RWPE2 (cell line): Measurements from ENCODE around the gene OSBPL7.

Source experiments
- ATAC-seq: fragments of 200-7000 bp; cut with Tn5 transposase; 3 replicates; pipeline ENCODE4 v1.9.1; 2021; ENCODE audit warnings: low read depth
- DNase-seq: peaks from one replicate; pipeline ENCODE4 v3.0.0-alpha.2; 2020; ENCODE audit warnings: low spot score
- H3K27ac ChIP-seq: fragments of 450-650 bp; 2 replicates; pipeline ENCODE4 v1.5.1; 2017; ENCODE audit warnings: mild to moderate bottlenecking; ENCODE audit not compliant: poor library complexity, severe bottlenecking
- H3K27me3 ChIP-seq: fragments of 250-450 bp; sonication (Bioruptor Pico); 2 replicates; pipeline ENCODE4 v1.5.1; 2021; ENCODE audit warnings: mild to moderate bottlenecking, moderate library complexity; ENCODE audit not compliant: insufficient read depth, poor library complexity, severe bottlenecking
- H3K36me3 ChIP-seq: fragments of 250-450 bp; sonication (Bioruptor Pico); 2 replicates; pipeline ENCODE4 v1.5.1; 2020; ENCODE audit warnings: low read depth, mild to moderate bottlenecking, moderate library complexity
- H3K4me1 ChIP-seq: fragments of 250-450 bp; sonication (Bioruptor Pico); 2 replicates; pipeline ENCODE4 v1.5.1; 2021; ENCODE audit warnings: mild to moderate bottlenecking, moderate library complexity; ENCODE audit not compliant: insufficient read depth, poor library complexity, severe bottlenecking
- H3K4me3 ChIP-seq: fragments of 250-450 bp; sonication (Bioruptor Pico); 2 replicates; pipeline ENCODE4 v1.5.1; 2021; ENCODE audit warnings: mild to moderate bottlenecking, moderate library complexity; ENCODE audit not compliant: severe bottlenecking
- H3K9me3 ChIP-seq: fragments of 250-450 bp; sonication (Bioruptor Pico); 2 replicates; pipeline ENCODE4 v1.5.1; 2021; ENCODE audit warnings: mild to moderate bottlenecking, moderate library complexity; ENCODE audit not compliant: severe bottlenecking
- TF ChIP-seq, protein P1 (sequence below): fragments of 450-650 bp; IDR thresholded peaks from one replicate; pipeline ENCODE4 v1.5.1; 2017; ENCODE audit warnings: mild to moderate bottlenecking, moderate library complexity; ENCODE audit not compliant: poor library complexity, severe bottlenecking

OSBPL7 gene

DNA sequence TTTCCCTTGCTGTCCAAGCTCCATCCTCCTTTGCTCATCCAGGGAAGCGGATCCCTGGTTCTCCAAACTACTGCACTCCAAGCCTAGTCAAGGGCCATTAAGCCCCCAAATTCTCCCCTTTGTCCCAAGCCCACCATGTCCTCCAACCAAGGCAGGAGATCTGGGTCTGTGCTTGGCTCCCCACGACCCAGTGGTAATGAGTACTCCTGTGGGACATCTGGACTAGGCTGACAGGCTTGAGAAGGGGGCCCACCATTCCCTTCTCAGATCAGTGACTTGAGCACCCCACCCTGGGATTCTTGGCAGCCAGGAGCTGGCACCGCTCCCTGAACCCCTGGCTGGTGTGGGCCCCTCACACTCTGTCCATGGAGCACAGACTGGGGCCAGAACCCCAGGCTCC is 17.1 kb downstream of the OSBPL7 start:
- TF ChIP-seq, protein P1, sequence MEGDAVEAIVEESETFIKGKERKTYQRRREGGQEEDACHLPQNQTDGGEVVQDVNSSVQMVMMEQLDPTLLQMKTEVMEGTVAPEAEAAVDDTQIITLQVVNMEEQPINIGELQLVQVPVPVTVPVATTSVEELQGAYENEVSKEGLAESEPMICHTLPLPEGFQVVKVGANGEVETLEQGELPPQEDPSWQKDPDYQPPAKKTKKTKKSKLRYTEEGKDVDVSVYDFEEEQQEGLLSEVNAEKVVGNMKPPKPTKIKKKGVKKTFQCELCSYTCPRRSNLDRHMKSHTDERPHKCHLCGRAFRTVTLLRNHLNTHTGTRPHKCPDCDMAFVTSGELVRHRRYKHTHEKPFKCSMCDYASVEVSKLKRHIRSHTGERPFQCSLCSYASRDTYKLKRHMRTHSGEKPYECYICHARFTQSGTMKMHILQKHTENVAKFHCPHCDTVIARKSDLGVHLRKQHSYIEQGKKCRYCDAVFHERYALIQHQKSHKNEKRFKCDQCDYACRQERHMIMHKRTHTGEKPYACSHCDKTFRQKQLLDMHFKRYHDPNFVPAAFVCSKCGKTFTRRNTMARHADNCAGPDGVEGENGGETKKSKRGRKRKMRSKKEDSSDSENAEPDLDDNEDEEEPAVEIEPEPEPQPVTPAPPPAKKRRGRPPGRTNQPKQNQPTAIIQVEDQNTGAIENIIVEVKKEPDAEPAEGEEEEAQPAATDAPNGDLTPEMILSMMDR: no peak
- Histone ChIP-seq H3K4me1 (no peaks in the 10 kb centered on the region), H3K27me3 (no peaks in the 10 kb centered on the region), H3K36me3 (peaks cover 6% of the 10 kb centered on the region; the same call in 1 of the 2 replicates), H3K9me3 (no peaks in the 10 kb centered on the region), H3K4me3 (no peak overlapping the region), H3K27ac (no peak overlapping the region)
- DNase-seq (no peak), ATAC-seq (no peak)

DNA sequence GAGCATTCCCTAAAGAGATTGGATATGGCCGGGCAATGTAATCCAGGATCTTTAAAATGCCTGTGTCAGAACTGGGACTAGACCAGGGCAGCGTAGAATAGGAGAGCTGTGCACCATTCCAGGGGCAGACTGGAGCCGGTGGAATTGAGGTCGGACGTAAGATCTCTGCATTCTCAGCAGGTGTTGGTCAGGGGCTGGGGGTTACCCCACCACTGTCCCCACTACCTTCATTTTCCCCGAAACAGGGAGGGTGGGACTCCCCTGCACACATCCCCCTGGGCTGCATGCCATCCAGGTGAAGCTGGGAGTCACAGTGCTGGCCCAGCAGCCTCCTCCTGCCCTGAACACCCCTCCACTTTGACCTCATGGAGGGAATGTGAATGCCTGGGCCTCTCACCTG is 17.8 kb downstream of the OSBPL7 start:
- no peak overlapping the region for H3K27ac ChIP-seq
- TF ChIP-seq, protein P1: no peak
- ATAC-seq (no peak), DNase-seq (no peak)
- H3K9me3 ChIP-seq: no peaks in the 10 kb centered on the region
- H3K4me1 ChIP-seq: no peaks in the 10 kb centered on the region
- no peak overlapping the region for H3K4me3 ChIP-seq
- H3K36me3 ChIP-seq: no peaks in the 10 kb centered on the region
- no peaks in the 10 kb centered on the region for H3K27me3 ChIP-seq

DNA sequence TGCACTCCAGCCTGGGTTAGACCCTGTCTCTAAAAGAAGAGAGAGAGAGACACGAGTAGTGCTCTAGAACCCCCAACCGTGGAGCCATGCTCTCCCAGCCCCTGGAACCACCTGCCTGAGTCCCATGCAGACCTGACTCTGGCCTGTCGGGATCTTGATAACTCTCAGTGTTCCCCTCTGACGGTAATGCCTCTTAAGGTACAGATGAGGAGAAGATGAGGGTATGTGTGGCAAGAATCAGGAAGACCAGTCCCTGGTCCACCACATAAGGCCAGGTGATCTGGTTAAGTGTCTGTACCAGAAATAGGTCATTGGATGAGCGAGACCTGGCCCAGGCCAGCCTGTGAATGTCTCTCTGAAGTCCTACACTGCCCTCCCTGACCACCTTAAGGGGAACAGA is 18.4 kb downstream of the OSBPL7 start:
- H3K9me3 ChIP-seq: no peaks in the 10 kb centered on the region
- H3K27me3 ChIP-seq: no peaks in the 10 kb centered on the region
- no peak overlapping the region for H3K27ac ChIP-seq
- no peak overlapping the region for H3K4me3 ChIP-seq
- no peak for DNase-seq
- TF ChIP-seq, protein P1: no peak
- no peaks in the 10 kb centered on the region for H3K36me3 ChIP-seq
- H3K4me1 ChIP-seq: no peaks in the 10 kb centered on the region
- ATAC-seq: no peak

DNA sequence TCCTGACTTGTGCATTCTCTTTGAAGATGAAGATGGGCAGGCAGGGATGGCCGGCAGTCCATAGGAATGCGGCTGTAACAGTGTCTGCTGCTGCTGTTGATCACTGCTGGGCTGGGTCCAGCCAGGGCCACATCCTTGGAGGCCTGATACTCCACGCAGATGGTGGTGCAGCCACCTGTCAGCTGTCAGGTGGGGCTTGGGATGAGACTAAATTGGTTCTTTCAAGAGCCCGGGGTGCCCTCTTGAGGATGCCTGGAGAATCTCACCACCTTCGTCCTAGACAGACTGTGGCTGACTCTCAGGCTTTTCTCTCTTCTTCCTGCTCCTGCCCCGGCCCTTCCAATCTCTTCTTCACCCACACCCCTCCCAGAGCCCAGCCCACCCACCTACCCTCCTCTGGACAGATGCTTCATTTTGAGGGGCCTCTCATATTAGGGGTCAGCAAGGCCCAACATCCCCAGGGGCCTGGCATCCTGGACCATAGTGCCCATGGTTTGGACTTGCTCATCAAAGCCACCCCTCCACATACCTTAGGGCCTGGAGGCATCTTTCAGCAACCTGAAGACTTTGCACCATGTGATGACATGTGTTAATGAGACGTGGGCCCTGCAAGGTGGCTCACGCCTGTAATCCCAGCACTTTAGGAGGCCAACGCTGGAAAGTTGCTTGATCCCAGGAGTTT is 19.1 kb downstream of the OSBPL7 start:
- Histone ChIP-seq H3K36me3 (no peaks in the 10 kb centered on the region), H3K4me3 (no peak overlapping the region), H3K4me1 (no peaks in the 10 kb centered on the region), H3K27me3 (no peaks in the 10 kb centered on the region), H3K27ac (no peak overlapping the region), H3K9me3 (no peaks in the 10 kb centered on the region)
- ATAC-seq (peak; percentile 92), DNase-seq (peak; percentile 24)
- TF ChIP-seq, protein P1: peak; percentile 80

DNA sequence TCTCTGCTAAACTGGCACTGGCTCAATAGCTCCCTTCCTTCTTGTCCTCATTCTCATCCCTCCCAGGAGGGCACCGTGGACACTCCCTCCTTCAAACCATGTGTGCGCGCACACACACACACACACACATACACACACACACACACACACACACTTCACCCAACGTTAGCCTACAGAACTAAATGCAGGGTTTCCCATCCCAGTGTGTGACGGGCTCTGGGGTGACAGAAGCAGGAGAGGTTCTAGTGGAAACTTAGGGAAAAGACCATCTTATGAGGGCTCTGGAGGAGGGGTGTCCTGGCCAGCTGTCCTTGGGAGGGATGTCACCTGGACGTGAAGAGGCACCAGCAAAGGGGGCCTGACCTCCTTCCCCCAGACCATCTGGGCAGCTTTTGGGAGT is 19.7 kb downstream of the OSBPL7 start:
- Histone ChIP-seq H3K27me3 (no peaks in the 10 kb centered on the region), H3K4me1 (no peaks in the 10 kb centered on the region), H3K4me3 (no peak overlapping the region), H3K27ac (no peak overlapping the region), H3K9me3 (no peaks in the 10 kb centered on the region), H3K36me3 (no peaks in the 10 kb centered on the region)
- DNase-seq (no peak), ATAC-seq (no peak)
- TF ChIP-seq, protein P1: no peak
